HepG2 (cell line): ENCODE results near the gene CYTH2. TPM values are rescaled to one million over a fixed set of nuclear protein-coding genes. Genes with fewer than 3 reads are reported as not detected.

ENCODE experiments used
- CHD2 ChIP-seq: IDR thresholded peaks from 2 replicates; pipeline ENCODE4 v1.6.1; 2011; ENCODE audit warnings: low read depth, low read length, improper control_type of control experiment
- DRAP1 ChIP-seq: IDR thresholded peaks from 2 replicates; pipeline ENCODE4 v1.6.1; 2016; ENCODE audit warnings: missing genetic modification reagents, missing compliant biosample characterization
- FOXA3 ChIP-seq: IDR thresholded peaks from 2 replicates; pipeline ENCODE4 v1.6.1; 2016; ENCODE audit warnings: missing genetic modification reagents, missing compliant biosample characterization
- HOXA9 ChIP-seq: sonication (generic); formaldehyde crosslinking; IDR thresholded peaks from 2 replicates; pipeline ENCODE4 v1.8.1; 2022; ENCODE audit warnings: missing genetic modification reagents, mild to moderate bottlenecking, moderate library complexity, borderline replicate concordance
- MED1 ChIP-seq: sonication (generic); formaldehyde crosslinking; IDR thresholded peaks from 2 replicates; pipeline ENCODE4 v1.4.0; 2020; ENCODE audit warnings: missing genetic modification reagents
- NFE2 ChIP-seq: sonication (generic); formaldehyde crosslinking; IDR thresholded peaks from 2 replicates; pipeline ENCODE4 v1.4.0; 2020; ENCODE audit warnings: missing genetic modification reagents
- RBM22 ChIP-seq: fragments of 200-400 bp; formaldehyde crosslinking; optimal IDR thresholded peaks from 2 replicates; pipeline ENCODE3; 2017; ENCODE audit warnings: mild to moderate bottlenecking, low read length, moderate library complexity
- RERE ChIP-seq: IDR thresholded peaks from 2 replicates; pipeline ENCODE4 v1.6.1; 2016; ENCODE audit warnings: low read depth, missing genetic modification reagents, missing compliant biosample characterization
- SALL2 ChIP-seq: sonication (generic); formaldehyde crosslinking; IDR thresholded peaks from 2 replicates; pipeline ENCODE4 v1.8.1; 2023; ENCODE audit warnings: mild to moderate bottlenecking, missing genetic modification reagents, inconsistent platforms
- SAP130 ChIP-seq: IDR thresholded peaks from 2 replicates; pipeline ENCODE4 v1.6.1; 2016; ENCODE audit warnings: low read depth
- SP4 ChIP-seq: sonication (generic); formaldehyde crosslinking; IDR thresholded peaks from 2 replicates; pipeline ENCODE4 v1.8.1; 2023; ENCODE audit warnings: mild to moderate bottlenecking, missing genetic modification reagents
- SP5 ChIP-seq: IDR thresholded peaks from 2 replicates; pipeline ENCODE4 v1.6.1; 2016; ENCODE audit warnings: low read depth, borderline replicate concordance
- THYN1 ChIP-seq: sonication (generic); formaldehyde crosslinking; IDR thresholded peaks from 2 replicates; pipeline ENCODE4 v1.8.1; 2023; ENCODE audit warnings: low read depth, mild to moderate bottlenecking, moderate library complexity, missing genetic modification reagents, borderline replicate concordance
- ZFP90 ChIP-seq: sonication (generic); formaldehyde crosslinking; IDR thresholded peaks from 2 replicates; pipeline ENCODE4 v1.8.0; 2022; ENCODE audit warnings: missing genetic modification reagents, mild to moderate bottlenecking, inconsistent platforms, borderline replicate concordance
- ZNF75D ChIP-seq: sonication (generic); formaldehyde crosslinking; IDR thresholded peaks from 2 replicates; pipeline ENCODE4 v1.8.1; 2023; ENCODE audit warnings: missing genetic modification reagents, mild to moderate bottlenecking, borderline replicate concordance
- ZNF766 ChIP-seq: sonication (generic); formaldehyde crosslinking; IDR thresholded peaks from 2 replicates; pipeline ENCODE4 v1.5.0; 2020; ENCODE audit warnings: missing genetic modification reagents, borderline replicate concordance
- ZSCAN9 ChIP-seq: IDR thresholded peaks from 2 replicates; pipeline ENCODE4 v1.6.1; 2016; ENCODE audit warnings: borderline replicate concordance
- polyA plus RNA-seq, 8 experiments: library from polyadenylated mRNA; depleted of rRNA in 3 of 8; stranded (reverse) in 7 of 8; unstranded in 1 of 8; fragments of >200 nt; fragmentation: Illumina TruSeq in 4 of 8; extraction: Trizol in 4 of 8; gene quantifications; 2 replicates each; pipeline versions ENCODE4 v1.2.1 to v1.2.3, GENCODE V29; 2011 to 2016; ENCODE audit warnings: low read depth in 4 of 8, missing spikeins in 1 of 8, mixed read lengths in 1 of 8; ENCODE audit not compliant: insufficient read depth in 1 of 8
- total RNA-seq, 5 experiments: library from RNA; depleted of rRNA; stranded (reverse); fragments of >200 nt; fragmentation: Illumina TruSeq; extraction: Trizol; gene quantifications; 2 replicates each; pipeline ENCODE4 v1.2.3, GENCODE V29; 2016; ENCODE audit warnings: low read depth in 1 of 5
- TF ChIP-seq, protein P1 (sequence below): IDR thresholded peaks from 2 replicates; pipeline ENCODE4 v1.6.1; 2016; ENCODE audit warnings: control low read depth
- TF ChIP-seq, protein P2 (sequence below): sonication (generic); formaldehyde crosslinking; IDR thresholded peaks from 2 replicates; pipeline ENCODE4 v1.8.1; 2023; ENCODE audit warnings: missing genetic modification reagents, inconsistent platforms, borderline replicate concordance

The CYTH2 gene
- total and polyA plus RNA-seq, 2 of the 13 experiments (the other 11 are each of a cell fraction or from before 2014, with no cell fraction given): 16.5 to 39.3 TPM

GRCh38 chr19:48468772-48469288 lies 339 bp upstream of the CYTH2 start (continued):
- no peak for TF ChIP-seq RERE (CRISPR knock-in tag)
- peak; percentile 92 for TF ChIP-seq RBM22
- no peak for TF ChIP-seq NFE2 (CRISPR knock-in tag)
- TF ChIP-seq DRAP1 (CRISPR knock-in tag): peak; percentile 71
- TF ChIP-seq THYN1: no peak
- no peak for TF ChIP-seq ZFP90 (CRISPR knock-in tag)
- no peak for TF ChIP-seq SALL2
- peak; percentile 35; the same call in 1 of the 2 replicates for TF ChIP-seq FOXA3
- peak; percentile 100 for TF ChIP-seq SP4 (CRISPR knock-in tag)
- no peak for TF ChIP-seq HOXA9 (CRISPR knock-in tag)
- TF ChIP-seq ZNF75D: no peak
- TF ChIP-seq SAP130 (CRISPR knock-in tag): peak; percentile 63
- peak; percentile 39; the same call in 1 of the 2 replicates for TF ChIP-seq SP5 (CRISPR knock-in tag)
- TF ChIP-seq, protein P1, sequence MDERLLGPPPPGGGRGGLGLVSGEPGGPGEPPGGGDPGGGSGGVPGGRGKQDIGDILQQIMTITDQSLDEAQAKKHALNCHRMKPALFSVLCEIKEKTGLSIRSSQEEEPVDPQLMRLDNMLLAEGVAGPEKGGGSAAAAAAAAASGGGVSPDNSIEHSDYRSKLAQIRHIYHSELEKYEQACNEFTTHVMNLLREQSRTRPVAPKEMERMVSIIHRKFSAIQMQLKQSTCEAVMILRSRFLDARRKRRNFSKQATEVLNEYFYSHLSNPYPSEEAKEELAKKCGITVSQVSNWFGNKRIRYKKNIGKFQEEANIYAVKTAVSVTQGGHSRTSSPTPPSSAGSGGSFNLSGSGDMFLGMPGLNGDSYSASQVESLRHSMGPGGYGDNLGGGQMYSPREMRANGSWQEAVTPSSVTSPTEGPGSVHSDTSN (CRISPR knock-in tag): peak; percentile 98
- no peak for TF ChIP-seq ZSCAN9 (CRISPR knock-in tag)
- peak; percentile 72 for TF ChIP-seq CHD2
- TF ChIP-seq ZNF766 (CRISPR knock-in tag): no peak
- TF ChIP-seq, protein P2, sequence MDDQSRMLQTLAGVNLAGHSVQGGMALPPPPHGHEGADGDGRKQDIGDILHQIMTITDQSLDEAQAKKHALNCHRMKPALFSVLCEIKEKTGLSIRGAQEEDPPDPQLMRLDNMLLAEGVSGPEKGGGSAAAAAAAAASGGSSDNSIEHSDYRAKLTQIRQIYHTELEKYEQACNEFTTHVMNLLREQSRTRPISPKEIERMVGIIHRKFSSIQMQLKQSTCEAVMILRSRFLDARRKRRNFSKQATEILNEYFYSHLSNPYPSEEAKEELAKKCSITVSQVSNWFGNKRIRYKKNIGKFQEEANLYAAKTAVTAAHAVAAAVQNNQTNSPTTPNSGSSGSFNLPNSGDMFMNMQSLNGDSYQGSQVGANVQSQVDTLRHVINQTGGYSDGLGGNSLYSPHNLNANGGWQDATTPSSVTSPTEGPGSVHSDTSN (CRISPR knock-in tag): peak; percentile 89; the same call in 1 of the 2 replicates
- TF ChIP-seq MED1 (CRISPR knock-in tag): no peak
